Retinal pigment epithelial cell (primary cell): Measurements from ENCODE around the gene PARP3.

Experiments used
- DNase-seq: peaks from one replicate; pipeline ENCODE4 v3.0.0-alpha.2; 2010; ENCODE audit warnings: low read depth
- H3K4me3 ChIP-seq: 2 replicates; pipeline ENCODE4 v1.5.1; 2011; ENCODE audit warnings: mild to moderate bottlenecking, low read length, control low read depth, moderate library complexity
- CTCF ChIP-seq: conservative IDR thresholded peaks from 2 replicates; pipeline ENCODE4 v1.5.1; 2011; ENCODE audit warnings: low read depth, low read length, control low read depth, inconsistent platforms

PARP3 gene

DNA sequence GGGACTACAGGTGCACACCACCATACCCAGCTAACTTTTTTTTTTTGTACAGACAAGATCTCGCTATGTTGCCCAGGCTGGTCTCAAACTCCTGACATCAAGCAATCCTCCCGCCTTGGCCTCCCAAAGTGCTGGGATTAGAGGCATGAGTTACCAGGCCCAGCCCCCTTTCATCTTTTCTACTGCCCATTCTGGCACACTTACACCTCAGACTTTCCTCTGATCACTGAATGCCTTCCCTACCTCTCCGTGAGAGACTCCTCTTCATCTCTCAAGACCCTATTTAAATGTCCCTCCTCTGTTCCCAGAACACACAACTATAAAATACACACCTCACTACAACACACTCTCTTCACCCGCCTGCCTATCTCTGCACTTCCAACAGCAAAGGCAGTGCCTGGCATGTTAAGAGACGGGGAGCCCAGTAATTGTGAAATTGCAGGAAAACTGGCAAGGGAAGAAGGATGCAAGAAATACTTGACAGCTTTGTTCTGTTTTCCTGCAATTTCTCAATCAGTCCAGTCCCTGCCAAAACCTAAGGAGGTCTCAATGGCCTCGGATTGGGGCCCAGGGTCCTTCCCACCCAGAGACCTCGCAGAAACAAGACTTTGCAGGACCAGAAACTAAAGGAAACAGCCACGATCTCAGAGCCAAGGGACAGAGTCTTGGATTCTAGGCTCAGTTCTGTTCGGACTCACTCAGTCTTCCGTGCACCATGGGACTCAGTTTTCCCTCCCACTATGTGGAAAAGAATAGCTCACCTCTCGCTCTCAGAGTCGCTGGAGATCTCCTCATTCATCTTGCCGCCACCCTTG lies 1.3 kb upstream of the PARP3 start:
- DNase-seq = no peak
- no peak for TF ChIP-seq CTCF
- H3K4me3 ChIP-seq = peak overlapping the region; percentile 84

DNA sequence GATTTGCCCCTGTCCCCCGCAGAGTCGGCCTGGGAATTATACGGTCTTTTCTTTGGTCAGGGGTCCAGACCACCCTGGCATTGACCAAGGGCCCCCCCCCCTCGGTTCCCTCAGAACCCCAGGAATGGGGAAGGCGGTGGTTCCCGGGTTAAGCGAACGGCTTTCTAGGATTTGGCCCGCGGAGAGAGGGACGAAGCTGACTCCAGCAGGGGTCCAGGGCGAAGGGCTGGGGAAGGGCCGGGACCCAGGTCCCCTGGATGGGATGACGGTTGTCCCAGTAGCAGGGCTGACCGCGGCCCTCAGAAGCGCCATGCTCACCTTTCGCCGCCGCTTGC lies 733 bp upstream of the PARP3 start:
- no peak for TF ChIP-seq CTCF
- no peak for DNase-seq
- H3K4me3 ChIP-seq = peak overlapping the region; percentile 84

DNA sequence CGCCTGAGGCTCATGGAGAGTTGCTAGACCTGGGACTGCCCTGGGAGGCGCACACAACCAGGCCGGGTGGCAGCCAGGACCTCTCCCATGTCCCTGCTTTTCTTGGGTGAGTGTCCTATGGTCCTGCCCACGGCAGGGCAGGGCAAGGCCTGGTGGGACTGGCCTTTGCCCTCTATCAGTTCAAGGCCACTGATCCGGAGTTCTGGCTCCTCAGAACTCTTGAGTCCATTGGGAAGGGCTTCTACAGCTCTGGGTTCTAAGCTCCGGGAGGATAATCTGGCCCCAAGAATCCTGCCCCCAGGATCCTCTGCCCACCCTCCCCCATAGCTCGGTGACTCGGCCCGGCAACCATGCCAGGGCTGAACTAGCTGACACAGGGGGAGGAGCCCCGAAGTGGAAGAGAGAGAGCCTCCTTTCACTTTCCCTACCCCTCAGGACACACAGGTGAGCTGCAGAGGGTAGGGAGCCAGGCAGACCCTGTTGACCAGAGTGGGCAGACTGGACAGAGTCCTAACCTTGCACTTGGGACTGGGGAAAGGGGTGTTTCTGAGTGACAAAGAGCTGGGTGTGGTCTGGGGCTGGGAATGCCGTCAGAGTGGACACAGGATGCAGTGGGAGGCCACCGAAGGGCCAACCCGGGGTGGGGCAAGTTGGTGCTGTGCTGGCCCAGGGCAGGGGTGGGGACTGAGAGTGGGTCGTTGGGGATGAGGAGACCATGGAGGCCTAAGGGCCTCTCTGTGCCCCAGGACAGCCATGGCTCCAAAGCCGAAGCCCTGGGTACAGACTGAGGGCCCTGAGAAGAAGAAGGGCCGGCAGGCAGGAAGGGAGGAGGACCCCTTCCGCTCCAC lies 664 bp downstream of the PARP3 start:
- DNase-seq = no peak

DNA sequence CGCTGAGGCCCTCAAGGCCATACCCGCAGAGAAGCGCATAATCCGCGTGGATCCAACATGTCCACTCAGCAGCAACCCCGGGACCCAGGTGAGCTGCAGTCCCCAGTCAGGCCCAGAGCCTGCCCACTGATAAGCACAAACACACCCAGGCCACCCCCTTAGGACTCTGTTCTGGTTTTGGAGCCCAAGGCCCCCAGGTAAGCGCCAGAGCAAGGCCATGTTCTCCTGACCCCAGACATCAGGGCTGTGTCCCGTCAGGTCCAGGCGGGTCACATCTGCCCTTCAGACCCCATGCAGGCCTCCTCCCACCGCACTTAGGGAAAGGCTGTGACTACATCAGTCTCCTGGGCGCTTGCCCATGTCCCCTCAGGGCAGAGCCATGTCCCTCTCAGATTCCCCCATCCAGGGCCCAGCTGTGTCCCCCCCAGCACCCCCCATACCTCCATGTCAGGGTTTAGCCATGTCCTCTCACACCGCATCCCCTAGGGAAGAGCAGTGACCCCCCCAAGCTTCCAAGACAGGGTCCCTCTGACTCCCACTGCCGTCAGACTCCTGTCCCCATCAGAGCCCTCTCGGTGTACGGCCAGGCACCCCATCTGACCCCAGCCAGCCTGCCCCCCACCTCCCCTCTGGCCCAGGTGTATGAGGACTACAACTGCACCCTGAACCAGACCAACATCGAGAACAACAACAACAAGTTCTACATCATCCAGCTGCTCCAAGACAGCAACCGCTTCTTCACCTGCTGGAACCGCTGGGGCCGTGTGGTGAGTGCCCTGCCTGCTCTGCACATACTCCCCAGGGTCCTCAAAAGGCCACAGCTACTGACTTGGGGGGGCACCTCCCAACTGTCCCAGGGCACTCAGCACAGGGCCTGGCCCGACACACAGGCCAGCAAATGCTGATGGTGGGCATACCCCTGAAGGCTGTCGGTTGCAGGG lies 1.6 kb downstream of the PARP3 start:
- no peak for TF ChIP-seq CTCF
- H3K4me3 ChIP-seq = no peak overlapping the region
- no peak for DNase-seq

More for the DNA sequence above, 664 bp downstream of the PARP3 start:
- TF ChIP-seq CTCF = no peak
- peak overlapping the region; percentile 43 for H3K4me3 ChIP-seq

DNA sequence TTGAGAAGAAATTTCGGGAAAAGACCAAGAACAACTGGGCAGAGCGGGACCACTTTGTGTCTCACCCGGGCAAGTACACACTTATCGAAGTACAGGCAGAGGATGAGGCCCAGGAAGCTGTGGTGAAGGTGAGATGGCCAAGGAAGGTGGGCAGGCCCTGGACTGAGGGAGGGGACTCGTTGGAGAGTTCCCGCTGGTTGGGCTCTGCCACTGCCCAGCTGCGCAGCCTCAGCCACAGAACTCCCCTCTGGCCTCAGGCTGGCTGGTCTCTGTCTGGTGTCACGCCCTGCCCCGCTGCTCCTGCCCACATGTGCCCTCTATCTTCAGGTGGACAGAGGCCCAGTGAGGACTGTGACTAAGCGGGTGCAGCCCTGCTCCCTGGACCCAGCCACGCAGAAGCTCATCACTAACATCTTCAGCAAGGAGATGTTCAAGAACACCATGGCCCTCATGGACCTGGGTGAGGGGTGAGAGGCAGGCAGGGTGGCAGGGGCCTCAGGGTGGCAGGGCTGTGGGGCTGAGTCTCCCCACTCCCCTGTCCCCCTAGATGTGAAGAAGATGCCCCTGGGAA lies 2.4 kb downstream of the PARP3 start:
- DNase-seq = no peak
- H3K4me3 ChIP-seq = no peak overlapping the region
- no peak for TF ChIP-seq CTCF

DNA sequence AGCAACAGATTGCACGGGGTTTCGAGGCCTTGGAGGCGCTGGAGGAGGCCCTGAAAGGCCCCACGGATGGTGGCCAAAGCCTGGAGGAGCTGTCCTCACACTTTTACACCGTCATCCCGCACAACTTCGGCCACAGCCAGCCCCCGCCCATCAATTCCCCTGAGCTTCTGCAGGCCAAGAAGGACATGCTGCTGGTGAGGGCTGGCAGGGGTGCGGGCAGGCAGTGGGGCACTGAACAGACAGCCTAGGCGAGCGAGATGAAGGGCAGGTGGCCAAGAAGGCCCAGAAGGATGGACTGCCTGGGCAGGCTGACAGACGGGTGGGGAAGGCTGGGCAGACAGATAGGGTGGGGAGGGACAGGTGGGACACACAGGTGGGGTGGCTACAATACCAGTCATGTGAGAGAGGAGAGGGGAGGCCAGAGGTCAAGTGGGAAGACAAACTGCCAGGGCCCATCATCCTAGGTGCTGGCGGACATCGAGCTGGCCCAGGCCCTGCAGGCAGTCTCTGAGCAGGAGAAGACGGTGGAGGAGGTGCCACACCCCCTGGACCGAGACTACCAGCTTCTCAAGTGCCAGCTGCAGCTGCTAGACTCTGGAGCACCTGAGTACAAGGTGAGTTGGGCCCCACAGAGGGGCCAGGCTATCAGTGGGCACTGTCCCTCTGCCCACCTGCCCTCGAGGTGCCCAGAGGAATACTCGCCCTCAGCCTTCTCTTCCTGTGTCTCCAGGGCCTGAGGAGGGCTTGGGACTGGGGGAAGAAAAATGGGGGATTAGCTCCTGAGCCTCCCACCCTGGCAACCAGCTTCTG lies 3.1 kb downstream of the PARP3 start:
- no peak overlapping the region for H3K4me3 ChIP-seq
- TF ChIP-seq CTCF = no peak
- no peak for DNase-seq
